HUES48 (cell line): ENCODE data around the gene ELOB.

ENCODE experiments used
- H3K27ac ChIP-seq: one replicate; pipeline ENCODE4 v1.7.0; 2013; ENCODE audit warnings: low read depth, low read length, inconsistent platforms
- H3K27me3 ChIP-seq: 2 replicates; pipeline ENCODE4 v1.6.1; 2013; ENCODE audit warnings: mild to moderate bottlenecking, low read length; ENCODE audit not compliant: control insufficient read depth, insufficient read depth
- H3K36me3 ChIP-seq: 2 replicates; pipeline ENCODE4 v1.6.1; 2013; ENCODE audit warnings: low read length; ENCODE audit not compliant: control insufficient read depth, insufficient read depth
- H3K4me1 ChIP-seq: 2 replicates; pipeline ENCODE4 v1.6.1; 2013; ENCODE audit warnings: mild to moderate bottlenecking, low read length; ENCODE audit not compliant: control insufficient read depth, insufficient read depth
- H3K4me3 ChIP-seq: 2 replicates; pipeline ENCODE4 v1.5.1; 2013; ENCODE audit warnings: mild to moderate bottlenecking, low read depth, low read length
- H3K9ac ChIP-seq: 2 replicates; pipeline ENCODE4 v1.6.1; 2013; ENCODE audit warnings: mild to moderate bottlenecking, low read depth, low read length, moderate library complexity
- H3K9me3 ChIP-seq: 2 replicates; pipeline ENCODE4 v1.6.1; 2013; ENCODE audit warnings: low read length; ENCODE audit not compliant: control insufficient read depth, insufficient read depth

The ELOB gene

DNA sequence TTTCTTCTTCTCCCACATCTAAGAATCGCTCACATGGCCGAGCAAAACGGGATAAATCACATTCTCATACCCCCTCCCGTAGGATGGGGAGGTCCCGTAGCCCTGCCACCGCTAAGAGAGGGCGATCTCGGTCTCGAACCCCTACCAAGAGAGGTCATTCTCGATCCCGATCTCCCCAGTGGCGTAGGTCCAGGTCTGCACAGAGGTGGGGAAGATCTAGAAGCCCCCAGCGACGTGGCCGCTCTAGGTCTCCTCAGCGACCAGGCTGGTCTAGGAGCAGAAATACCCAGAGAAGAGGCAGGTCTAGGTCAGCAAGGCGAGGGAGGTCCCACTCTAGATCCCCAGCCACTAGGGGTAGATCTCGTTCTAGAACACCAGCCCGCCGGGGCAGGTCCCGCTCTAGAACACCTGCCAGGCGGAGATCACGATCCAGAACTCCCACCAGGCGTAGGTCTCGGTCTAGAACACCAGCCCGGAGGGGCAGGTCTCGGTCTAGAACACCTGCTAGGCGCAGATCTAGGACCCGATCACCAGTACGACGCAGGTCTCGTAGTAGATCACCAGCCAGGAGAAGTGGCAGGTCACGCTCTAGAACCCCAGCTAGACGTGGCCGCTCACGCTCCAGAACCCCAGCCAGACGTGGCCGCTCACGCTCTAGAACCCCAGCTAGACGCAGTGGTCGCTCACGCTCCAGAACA lies 15.0 kb downstream of the ELOB start:
- H3K4me3 ChIP-seq = no peak overlapping the region
- no peaks in the 10 kb centered on the region for H3K27me3 ChIP-seq
- no peaks in the 10 kb centered on the region for H3K4me1 ChIP-seq
- no peak overlapping the region for H3K27ac ChIP-seq
- peaks cover 100% of the 10 kb centered on the region for H3K36me3 ChIP-seq
- H3K9me3 ChIP-seq = peaks cover 19% of the 10 kb centered on the region
- H3K9ac ChIP-seq = no peak overlapping the region

DNA sequence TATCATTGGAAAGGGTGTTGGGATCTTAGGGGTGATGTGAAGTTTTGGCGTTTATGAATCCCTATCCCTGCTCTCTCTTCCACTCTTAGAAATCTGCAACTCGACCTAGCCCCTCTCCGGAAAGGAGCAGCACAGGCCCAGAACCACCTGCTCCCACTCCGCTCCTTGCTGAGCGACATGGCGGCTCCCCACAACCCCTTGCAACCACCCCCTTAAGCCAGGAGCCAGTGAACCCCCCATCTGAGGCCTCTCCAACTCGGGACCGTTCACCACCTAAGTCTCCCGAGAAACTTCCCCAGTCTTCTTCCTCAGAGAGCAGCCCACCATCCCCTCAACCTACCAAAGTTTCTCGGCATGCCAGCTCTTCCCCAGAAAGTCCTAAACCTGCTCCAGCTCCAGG lies 15.6 kb downstream of the ELOB start:
- Histone ChIP-seq H3K36me3 (peaks cover 100% of the 10 kb centered on the region), H3K27me3 (no peaks in the 10 kb centered on the region), H3K9ac (no peak overlapping the region), H3K27ac (no peak overlapping the region), H3K9me3 (peaks cover 19% of the 10 kb centered on the region), H3K4me1 (no peaks in the 10 kb centered on the region), H3K4me3 (no peak overlapping the region)

DNA sequence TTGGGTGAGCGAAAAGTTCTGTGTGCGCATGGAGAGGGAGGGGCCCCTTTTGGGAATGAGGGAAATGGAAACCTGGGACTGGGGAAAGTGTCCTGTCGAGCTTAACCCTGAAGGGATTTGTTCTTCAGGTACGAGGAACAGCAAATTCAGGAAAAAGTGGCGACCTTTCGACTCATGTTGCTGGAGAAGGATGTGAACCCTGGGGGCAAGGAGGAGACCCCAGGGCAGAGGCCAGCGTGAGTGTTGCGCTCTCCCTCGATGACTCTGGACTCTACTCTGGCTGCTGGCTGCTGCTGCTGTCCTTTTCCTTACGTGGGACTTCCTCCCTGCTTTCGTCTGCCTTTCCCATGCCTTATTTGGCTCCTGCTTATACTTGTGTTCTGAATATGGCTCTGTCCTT lies 19.7 kb downstream of the ELOB start:
- Histone ChIP-seq H3K4me1 (peaks cover 12% of the 10 kb centered on the region), H3K9me3 (peaks cover 4% of the 10 kb centered on the region; the same call in 1 of the 2 replicates), H3K9ac (no peak overlapping the region), H3K4me3 (no peak overlapping the region), H3K27me3 (no peaks in the 10 kb centered on the region), H3K36me3 (peaks cover 77% of the 10 kb centered on the region), H3K27ac (no peak overlapping the region)

DNA sequence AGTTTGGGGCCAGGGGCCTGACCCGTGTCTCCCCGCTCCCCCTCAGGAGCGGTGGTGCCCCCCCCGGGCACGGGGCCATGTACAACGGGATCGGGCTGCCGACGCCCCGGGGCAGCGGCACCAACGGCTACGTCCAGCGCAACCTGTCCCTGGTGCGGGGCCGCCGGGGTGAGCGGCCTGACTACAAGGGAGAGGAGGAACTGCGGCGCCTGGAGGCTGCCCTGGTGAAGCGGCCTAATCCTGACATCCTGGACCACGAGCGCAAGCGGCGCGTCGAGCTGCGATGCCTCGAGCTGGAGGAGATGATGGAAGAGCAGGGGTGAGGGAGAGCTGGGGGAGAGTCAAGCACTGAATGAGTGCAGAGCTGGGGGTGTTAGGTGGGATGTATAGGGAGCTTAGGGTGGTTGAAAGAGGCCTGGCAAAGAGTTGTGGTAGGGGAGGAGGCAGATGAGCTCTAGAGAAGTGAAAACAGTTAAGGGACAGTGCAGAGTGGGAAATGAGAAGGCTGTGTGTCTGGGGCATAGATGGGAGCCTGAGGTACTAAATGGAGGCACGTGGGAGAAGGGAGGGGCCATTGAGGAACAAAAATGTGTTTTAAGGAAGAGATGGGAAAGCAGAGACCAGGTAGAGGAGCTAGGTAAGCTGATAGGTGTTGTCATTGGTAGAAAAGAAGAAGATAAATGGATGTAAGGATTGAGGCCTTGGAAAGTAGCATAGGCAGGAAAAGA lies 20.6 kb downstream of the ELOB start:
- Histone ChIP-seq H3K36me3 (peaks cover 68% of the 10 kb centered on the region), H3K27ac (no peak overlapping the region), H3K4me1 (peaks cover 13% of the 10 kb centered on the region), H3K4me3 (no peak overlapping the region), H3K27me3 (no peaks in the 10 kb centered on the region), H3K9me3 (no peaks in the 10 kb centered on the region), H3K9ac (no peak overlapping the region)

DNA sequence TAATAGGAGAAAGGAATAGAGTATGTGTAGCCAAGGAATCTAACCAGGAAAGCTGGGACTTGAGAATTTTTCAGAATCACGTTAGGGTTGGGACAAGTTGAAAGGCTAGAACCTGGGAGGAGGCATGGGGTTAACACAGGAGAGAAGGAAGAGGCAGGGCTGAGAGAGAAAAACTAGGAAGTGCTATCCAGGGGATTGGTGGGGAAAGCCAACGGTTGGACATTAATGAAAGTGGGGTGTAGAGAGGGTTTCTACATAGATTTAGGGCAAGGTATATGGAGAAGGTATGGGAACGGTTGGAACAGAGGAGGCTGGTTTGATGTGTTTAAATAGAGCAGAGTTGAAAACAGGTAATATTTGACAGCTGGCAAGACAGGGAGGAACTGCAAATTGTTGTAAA lies 21.9 kb downstream of the ELOB start:
- Histone ChIP-seq H3K27ac (no peak overlapping the region), H3K4me3 (peak overlapping the region; percentile 94), H3K9me3 (no peaks in the 10 kb centered on the region), H3K9ac (peak overlapping the region; percentile 99; the same call in 1 of the 2 replicates), H3K27me3 (no peaks in the 10 kb centered on the region), H3K36me3 (peaks cover 55% of the 10 kb centered on the region), H3K4me1 (peaks cover 18% of the 10 kb centered on the region)

DNA sequence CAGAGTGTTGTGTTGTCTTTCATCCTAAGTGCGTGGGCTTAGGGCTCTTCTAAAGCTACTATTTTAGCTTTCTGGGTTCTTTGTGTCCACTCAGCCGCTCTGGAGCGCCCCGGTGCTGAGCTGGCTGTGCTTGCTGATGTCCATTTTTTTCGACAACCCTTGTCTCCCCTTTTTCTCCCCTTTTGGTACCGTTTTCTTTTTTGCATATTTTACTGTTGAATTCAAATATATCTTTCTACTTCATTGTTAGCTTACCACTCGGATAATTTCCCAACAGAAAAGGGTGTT lies 23.4 kb downstream of the ELOB start:
- no peaks in the 10 kb centered on the region for H3K9me3 ChIP-seq
- no peaks in the 10 kb centered on the region for H3K27me3 ChIP-seq
- H3K4me1 ChIP-seq = peaks cover 18% of the 10 kb centered on the region
- peak overlapping the region; percentile 100 for H3K27ac ChIP-seq
- H3K4me3 ChIP-seq = peak overlapping the region; percentile 94
- peak overlapping the region; percentile 99 for H3K9ac ChIP-seq
- H3K36me3 ChIP-seq = peaks cover 50% of the 10 kb centered on the region

DNA sequence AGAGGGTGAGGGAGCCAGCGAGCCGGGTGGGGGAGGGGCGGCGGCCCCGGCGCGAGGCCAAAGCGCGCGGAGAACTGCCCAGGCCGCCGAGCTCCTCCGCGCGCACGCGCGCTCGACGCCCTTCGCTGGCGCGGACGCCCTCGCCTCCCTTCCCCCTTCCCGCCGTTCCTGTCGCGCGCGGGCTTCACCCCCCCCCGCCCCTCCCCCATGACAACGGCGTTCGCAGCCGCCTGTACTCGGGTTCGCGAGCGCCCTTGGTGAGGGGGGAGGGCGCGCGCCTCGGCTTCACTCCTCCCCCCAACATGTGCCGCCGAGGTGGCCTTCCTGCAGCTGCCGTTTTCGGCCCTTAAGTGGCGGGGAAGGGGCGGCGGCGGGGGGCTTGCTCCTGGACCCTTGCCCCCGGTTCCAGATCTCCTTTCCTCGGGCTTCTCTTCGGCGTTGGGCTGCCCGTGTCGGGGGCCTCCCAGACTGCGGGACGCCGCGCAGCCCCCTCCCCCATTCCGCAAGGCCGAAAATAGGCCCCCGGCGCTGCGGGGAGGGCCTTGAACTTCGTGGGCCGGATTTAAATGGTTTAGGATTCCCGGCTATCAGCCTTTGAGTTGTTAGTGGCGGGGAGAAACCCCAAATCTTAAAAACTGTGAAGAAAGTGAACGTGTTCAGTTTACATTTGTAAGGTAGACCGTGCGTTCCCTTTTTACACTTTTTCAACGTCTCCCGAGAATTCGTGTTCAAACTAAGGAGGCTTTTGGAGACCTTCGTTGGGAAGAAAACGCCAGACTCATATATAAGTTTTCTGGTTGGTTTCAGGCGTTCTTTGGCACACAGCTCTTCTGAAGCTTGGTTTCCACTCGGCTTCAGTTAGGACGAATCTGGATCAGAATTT lies 24.0 kb downstream of the ELOB start:
- Histone ChIP-seq H3K9ac (peak overlapping the region; percentile 99), H3K27ac (peak overlapping the region; percentile 100), H3K4me1 (peaks cover 18% of the 10 kb centered on the region), H3K4me3 (peak overlapping the region; percentile 94), H3K9me3 (no peaks in the 10 kb centered on the region), H3K27me3 (no peaks in the 10 kb centered on the region), H3K36me3 (peaks cover 44% of the 10 kb centered on the region)

DNA sequence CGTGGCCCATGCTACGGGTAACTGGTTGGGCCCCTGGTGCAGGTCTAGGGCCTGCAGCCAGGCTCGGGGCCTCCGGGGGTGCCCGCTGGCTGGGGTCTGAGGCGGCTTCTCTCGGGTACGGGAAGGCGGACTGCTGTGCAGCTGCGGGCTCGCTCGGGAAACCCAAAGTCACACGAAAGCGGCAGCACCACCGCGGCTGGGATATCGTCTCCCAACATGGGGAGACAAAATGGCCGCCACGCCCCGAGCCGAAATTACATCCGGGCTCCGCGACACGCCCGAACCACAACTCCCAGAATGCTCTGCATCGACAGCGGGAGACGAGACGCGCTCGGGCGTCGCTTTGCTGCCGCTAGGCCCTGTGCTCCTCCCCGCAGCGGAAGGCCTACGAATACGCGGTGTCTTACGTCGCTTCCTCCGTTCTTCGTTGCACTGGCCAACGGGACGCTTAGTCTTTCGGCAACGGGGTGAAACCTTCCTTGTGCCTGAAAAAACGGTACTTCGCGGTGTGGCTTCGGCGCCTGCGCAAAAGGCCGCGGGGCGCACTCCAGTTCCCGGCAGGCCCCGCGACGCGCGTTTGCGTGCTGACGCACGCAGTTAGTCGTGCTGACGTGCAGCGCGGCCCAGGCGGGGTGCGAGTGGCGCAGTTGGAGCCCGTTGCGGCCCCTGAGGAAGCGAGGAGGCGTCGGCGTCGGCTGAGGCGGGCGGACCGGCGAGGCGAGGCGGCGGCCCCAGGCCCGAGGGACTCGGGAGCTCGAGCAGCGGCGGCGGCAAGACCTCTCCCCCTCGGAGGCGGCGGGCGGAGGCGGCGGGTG lies 24.8 kb downstream of the ELOB start, which contains the start of gene SRRM2:
SRRM2 (plus strand) TSS at position 604 of the 815 bp plus-strand sequence. CDS start 3,727 bp downstream, outside the sequence.
- Histone ChIP-seq H3K27ac (peak within 1 kb of the TSS; percentile 100), H3K9me3 (no peaks in the 10 kb centered on the region)

DNA sequence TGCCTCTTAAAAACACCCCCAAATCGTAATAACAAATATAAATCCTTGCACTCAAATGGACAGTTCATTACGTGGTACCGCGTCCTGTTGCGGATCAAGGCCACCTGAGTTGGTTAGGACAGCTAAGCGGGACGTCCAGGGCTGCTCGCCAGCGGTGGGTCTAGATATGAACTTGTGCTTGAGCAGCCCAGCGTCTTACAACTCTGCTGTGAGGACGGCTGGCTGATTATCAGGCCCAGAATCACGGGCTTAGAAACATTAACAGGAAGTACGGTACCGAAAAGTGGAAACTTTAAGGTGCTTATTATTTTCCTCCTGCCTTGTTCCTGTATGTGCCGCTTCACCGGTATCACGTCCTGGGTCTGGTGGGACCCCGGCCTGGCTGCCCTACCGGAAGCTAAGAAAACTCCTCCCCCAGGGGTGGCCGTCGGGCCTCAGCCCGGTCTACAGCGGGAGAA lies 25.5 kb downstream of the ELOB start:
- peaks cover 18% of the 10 kb centered on the region for H3K4me1 ChIP-seq
- peak overlapping the region; percentile 100 for H3K27ac ChIP-seq
- H3K9me3 ChIP-seq = no peaks in the 10 kb centered on the region
- H3K4me3 ChIP-seq = peak overlapping the region; percentile 94
- peak overlapping the region; percentile 99 for H3K9ac ChIP-seq
- H3K27me3 ChIP-seq = no peaks in the 10 kb centered on the region
- peaks cover 29% of the 10 kb centered on the region for H3K36me3 ChIP-seq

More for the DNA sequence above, 24.8 kb downstream of the ELOB start, which contains the start of gene SRRM2:
- H3K36me3 ChIP-seq = peaks cover 35% of the 10 kb centered on the region
- H3K4me3 ChIP-seq = peak within 1 kb of the TSS; percentile 94
- H3K4me1 ChIP-seq = peaks cover 18% of the 10 kb centered on the region
- peak within 1 kb of the TSS; percentile 99 for H3K9ac ChIP-seq
- no peaks in the 10 kb centered on the region for H3K27me3 ChIP-seq

DNA sequence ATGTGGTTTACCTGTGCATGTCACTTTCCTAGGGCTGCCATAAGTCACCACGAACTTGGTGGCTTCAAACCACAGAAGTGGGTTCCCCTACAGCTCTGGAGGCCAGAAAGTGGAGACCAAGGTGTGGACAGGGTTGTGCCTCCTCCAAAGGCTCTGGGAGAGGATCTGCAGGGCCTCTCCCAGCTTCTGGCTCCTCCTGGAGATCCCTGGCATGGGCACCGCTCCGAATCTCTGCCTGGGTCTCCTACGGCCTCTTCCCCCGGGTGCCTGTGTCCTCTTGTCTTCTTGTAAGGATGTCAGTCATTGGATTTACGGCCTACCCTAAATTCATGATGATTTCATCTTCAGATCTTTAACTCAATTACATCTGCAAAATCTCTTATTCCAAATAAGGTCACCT lies 27.1 kb downstream of the ELOB start:
- H3K27me3 ChIP-seq = no peaks in the 10 kb centered on the region
- no peak overlapping the region for H3K4me3 ChIP-seq
- no peak overlapping the region for H3K27ac ChIP-seq
- H3K9ac ChIP-seq = no peak overlapping the region
- H3K4me1 ChIP-seq = peaks cover 12% of the 10 kb centered on the region
- H3K9me3 ChIP-seq = no peaks in the 10 kb centered on the region
- peaks cover 14% of the 10 kb centered on the region for H3K36me3 ChIP-seq
